K562 treated with DMSO at 1 percent for 48 hours (cell line): ENCODE data around the gene TAS2R41. TPM values are rescaled to one million over a fixed set of nuclear protein-coding genes. Genes with fewer than 3 reads are reported as not detected.

Experiments
- total RNA-seq: library from RNA; unstranded; fragments of 300-600 nt; gene quantifications from 2 replicates; pipeline ENCODE4 v1.2.3, GENCODE V29; 2022; ENCODE audit warnings: low replicate concordance; ENCODE audit errors: extremely low read depth

Gene TAS2R41
- total RNA-seq, result not detected in 2 replicates

GRCh38 chr7:143477501-143478150, at the start of gene TAS2R41:
Gene TAS2R41 (plus strand): TSS chr7:143477873. CDS start chr7:143477873, 0 bp downstream.

GRCh38 chr7:143443153-143443552, 34.5 kb upstream of the TAS2R41 start, which contains the start of gene TAS2R60:
Gene TAS2R60 (plus strand): TSS chr7:143443453. CDS start chr7:143443453, 0 bp downstream.

Other genes with a start within 250 kb of the TAS2R41 start
- gene GSTK1, start 214.4 kb upstream of the TAS2R41 start, total RNA-seq, result 397 TPM in 1 of 2 replicates, not detected in the other
- not detected in 2 replicates for gene TMEM139, start 192.9 kb upstream of the TAS2R41 start, total RNA-seq
- gene CASP2, start 189.5 kb upstream of the TAS2R41 start, total RNA-seq, result not detected in 2 replicates
- not detected in 2 replicates for gene CLCN1, start 161.8 kb upstream of the TAS2R41 start, total RNA-seq
- gene FAM131B, start 115.2 kb upstream of the TAS2R41 start, total RNA-seq, result not detected in 2 replicates
- not detected in 2 replicates for gene ZYX, start 96.5 kb upstream of the TAS2R41 start, total RNA-seq
- gene EPHA1, start 69.0 kb upstream of the TAS2R41 start, total RNA-seq, result not detected in 2 replicates
- not detected in 2 replicates for gene TAS2R60, start 34.4 kb upstream of the TAS2R41 start, total RNA-seq
- not detected in 2 replicates for gene CTAGE15, start 93.9 kb downstream of the TAS2R41 start, total RNA-seq
- gene TCAF2, start 143.1 kb downstream of the TAS2R41 start, total RNA-seq, result not detected in 2 replicates